DMS153 (cell line): Measurements from ENCODE around the gene UBE2V1.

Experiments used
- DNase-seq: peaks from one replicate; lab custom pipeline; 2025; lab: John Stamatoyannopoulos, UW

Gene UBE2V1

GRCh38 chr20:50062006-50062838 is 50.7 kb downstream of the UBE2V1 start:
- no peak for DNase-seq

DNA sequence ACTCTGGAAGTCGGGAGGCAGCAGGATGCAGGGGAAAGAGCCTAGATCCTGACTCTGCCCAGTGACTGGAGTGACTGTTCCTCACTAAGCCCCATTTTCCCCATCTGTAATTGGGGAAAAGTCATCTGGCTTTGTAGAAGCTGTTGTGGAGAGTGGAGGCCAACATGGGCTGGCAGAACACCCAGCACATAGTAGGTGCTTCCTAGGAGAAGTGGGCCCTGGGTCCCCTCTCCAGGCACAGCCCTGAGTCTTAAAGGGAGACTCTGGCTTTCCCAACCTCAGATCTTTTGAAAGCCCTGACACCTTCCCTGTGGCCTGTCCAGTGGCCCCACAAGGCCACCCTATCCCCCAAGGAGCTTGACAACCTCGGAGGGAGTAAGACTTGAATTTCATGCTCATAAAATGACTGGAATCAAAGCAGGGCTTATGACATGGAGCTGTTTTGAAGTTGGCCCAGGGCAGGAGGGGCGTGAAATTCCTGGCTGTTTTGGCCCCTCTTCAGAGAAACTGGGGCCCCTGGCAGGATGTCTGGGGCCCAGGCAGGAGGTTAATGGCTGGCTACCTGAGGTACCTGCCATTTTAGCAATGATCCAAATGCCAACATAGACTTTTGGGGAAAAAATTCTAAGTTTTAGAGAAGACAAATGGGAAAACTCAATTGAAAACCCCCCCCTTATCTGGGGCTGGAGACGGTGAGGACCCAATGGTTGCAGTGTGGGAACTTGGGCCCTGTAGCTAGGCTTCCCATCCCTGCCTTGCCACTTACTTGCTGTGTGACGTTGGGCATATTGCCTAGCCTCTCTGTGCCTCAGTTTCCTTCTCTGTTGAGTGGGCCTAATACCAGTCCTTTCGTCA is 51.6 kb downstream of the UBE2V1 start:
- DNase-seq: no peak

GRCh38 chr20:50058662-50059402 is 54.1 kb downstream of the UBE2V1 start:
- no peak for DNase-seq

- no peak for DNase-seq
Observed at GRCh38 chr20:50057714-50058053, 55.3 kb downstream of the UBE2V1 start.

DNA sequence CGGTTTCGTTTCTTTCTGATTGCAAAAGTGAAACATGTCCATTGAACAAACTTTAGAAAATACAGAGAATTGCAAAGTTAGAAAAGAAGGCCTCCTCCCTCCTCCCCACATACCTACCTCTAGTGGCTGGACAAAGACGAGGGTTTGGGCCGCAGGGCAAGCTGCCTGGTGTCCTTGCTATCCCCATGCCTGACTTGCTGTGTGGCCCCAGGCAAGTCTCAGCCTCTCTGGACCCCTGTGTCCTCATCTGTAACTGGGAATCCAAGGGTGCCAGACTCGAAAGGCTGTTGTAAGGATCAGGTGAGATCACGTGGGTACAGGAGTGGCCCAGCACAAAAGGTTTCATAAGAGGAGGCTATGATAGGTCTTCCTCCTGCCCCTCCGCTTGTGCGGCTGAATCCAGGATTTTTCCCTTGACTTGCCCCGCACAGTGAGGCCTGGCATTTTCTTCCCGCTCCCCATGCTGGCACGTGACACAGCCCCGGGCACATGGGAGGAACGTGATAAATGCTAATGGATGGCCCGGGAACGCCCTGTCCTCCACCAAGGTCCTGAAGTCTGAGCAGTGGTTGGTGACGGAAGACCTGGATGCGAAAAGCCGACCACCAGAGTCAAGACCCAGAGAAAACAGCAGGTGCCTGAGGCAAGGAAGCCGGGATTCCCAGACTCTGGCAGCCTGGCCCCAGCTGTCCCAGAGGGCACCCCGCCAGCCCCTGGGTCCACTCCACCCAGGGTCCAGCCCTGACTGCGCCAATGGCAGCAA is 55.8 kb downstream of the UBE2V1 start:
- no peak for DNase-seq

DNA sequence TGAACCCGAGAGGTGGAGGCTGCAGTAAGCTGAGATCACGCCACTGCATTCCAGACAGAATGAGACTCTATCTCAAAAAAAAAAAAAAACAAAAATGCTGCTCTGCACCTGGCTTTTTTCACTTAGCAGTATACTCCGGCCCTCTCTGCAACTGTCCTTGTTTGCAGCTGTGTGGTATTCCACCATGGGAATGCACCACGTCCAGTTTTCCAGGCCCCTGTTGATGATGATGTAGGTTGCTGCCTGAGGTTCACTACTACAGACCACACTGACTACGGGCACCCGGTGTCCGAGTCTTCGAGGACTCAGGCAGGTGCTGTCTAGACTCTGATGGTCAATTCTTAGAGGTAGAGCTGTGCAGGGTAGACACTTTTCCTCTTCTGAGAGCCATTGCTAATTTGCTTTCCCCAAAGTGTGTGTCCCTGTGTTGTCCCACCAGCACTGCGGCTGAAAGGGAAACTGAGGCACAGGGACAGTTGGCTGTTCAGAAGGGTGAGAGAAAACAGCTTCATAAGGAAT is 56.5 kb downstream of the UBE2V1 start:
- no peak for DNase-seq

DNA sequence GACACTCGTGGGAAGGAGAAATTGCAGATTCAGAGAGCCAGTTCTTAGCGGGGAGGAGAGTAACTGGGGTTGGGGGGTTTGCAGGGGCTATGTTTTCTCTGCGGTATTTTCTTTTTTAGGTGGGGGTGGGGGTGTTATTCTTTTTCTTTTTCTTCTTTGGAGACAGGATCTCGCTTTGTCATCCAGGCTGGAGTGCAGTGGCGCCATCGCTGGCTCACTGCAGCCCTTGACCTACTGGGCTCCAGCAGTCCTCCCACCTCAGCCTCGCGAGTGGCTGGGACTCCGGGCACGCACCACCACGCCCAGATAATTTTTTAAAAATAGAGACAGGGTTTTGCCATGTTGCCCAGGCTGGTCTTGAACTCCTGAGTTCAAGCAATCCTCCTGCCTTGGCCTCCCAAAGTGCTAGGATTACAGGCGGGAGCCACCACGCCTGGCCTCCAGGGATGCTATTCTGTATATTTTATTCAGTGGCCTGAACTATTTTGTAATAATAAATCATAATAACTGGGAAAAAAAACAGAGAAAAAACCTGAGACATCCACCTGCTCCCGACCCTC is 57.3 kb downstream of the UBE2V1 start:
- no peak for DNase-seq

DNA sequence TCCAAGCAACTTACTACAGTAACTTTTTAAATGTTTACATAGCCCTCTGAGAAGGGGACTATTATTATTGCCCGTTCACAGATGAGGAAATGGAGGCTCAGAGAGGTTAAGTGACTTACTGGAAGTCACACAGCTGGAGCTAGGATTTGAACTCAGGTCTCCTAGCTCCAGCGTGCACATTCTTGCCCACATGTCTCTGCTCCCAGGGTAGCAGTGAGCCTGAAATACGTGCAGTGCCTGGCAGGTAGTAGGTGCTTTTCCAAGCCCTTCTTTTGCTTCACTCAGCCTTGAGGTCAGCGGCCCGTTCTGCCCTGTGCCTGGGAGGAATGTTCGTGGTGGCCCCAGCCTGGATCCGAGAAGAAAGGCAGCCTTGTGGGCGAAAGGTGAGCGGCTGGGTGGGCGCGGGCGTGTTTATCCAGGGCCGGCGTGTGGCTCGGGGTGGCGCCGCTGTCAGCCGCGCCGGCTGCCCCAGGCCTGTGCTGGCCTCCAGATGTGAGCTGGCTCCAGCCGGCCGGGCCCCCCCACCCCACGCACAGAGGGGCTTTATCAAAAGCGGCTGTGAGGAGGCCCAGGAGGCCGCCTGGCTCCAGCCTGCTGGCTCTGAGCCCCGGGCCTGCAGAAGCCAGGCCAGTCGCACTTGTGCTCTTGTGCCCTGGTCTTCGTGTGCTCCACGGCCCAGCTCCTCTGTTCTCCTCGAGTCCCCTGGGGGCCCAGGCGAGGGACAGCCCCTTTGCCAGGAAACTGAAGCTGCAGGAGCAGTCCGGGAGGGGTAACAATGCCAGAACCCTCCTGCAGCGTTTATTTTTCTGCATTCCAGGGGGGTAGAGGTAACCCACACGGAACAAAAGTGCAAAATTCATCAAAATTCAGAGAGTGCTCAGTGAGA is 58.1 kb downstream of the UBE2V1 start:
- no peak for DNase-seq

GRCh38 chr20:50054231-50054547 is 58.8 kb downstream of the UBE2V1 start:
- no peak for DNase-seq

DNA sequence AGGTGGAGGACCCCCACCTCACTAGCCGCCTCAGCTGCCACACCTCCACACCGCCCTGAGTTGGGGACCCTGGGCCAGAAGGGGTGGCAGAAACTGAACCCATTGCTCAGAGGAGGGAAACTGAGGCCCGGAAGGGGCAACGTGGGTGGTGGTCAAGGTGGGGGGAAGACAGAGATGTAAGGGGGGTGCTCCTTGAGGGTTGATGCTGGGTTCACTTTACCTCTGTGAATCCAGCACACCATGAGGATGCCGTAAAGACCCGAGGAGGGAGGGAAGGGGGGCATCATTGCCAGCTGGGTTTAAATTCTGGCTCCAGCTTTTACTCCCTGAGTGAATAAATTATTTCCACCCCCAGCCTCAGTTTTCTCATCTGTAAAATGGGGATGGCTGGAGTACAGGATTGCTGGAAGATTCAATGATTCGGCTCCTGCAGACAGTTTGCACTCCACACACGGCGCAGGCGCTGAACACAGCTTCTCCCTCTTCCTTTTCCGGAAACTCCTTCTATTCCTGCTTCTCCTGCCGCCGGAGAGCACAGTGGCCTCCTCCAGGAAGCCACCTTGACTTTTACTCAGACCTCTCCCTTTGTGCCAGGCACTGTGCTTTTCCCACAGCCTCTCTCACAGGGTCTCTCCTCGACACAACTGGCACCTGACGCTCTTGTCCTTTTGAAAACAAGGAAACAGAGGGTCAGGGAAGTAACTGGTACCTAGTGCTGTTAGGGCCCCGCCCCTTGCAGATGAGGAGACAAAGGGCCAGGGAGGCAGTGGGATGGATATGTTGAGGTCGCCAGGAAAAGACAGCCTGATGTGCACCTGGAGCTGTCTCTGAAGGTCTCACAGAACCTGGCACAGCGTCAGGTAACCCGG is 59.4 kb downstream of the UBE2V1 start:
- DNase-seq: no peak

DNA sequence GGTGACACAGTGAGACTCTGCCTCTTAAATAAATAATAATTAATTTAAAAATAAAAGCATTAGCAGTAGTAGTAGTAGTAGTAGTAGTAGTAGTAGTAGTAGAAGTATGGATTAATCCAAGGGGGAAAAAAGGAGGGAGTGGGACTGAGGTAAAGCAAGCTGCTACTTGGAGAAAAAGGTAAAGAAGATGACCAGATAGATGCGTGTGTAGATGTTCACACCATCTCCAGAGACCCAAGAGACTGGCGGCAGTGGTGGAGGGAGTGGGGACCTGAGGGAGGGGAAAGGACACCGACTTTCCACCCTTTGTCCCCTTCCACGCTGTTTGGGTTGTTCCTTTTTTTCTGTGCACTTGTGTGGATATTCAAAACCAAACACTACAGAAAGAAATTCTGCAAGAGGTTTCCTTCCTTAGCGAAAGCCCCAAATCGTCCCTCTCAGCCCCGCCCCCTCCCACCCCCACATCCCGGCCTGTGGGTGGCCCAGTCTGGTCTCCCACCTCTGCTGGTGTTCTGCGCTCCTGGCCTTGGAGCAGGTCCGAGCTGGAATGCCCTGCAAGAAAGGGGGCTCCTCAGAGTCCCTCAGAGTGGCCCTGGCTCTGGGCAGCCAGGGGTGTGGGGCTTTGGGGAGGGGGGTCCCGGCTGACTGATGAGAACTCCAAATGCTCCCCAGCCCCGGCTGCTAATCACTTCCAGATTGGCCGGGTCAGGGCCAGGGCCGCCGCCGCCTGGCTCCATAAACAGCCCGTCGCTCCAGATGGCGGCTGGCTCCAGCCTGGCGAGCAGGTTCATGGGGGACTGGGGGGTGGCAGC is 60.2 kb downstream of the UBE2V1 start:
- no peak for DNase-seq

DNA sequence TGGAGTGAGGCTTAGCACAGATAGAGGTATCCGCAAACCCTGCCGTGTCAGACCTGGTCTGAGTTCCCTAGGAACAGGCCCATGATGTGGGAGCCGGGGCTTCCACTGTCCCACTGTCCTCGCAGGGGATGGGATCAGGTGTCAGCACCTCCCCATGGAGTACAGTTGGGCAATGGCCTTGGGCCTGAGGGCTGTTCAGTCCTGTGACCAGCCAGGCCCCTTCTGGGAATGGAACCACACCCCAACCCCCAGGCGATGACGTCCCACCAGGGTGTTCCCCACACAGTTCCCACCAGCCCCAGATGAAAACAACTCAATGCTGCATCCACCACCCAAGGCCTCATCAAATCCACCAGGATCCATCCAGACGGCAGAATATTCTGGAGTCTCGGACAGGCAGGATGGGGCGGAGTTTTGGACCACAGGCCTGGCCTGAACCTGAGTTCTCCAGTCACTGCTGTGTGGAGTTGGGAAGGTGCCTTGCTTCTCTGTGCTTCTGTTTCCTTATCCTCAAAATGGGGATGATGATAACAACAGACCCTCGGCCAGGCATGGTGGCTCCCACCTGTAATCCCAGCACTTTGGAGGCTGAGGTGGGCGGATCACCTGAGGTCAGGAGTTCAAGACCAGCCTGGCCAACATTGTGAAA is 62.2 kb downstream of the UBE2V1 start:
- no peak for DNase-seq

DNA sequence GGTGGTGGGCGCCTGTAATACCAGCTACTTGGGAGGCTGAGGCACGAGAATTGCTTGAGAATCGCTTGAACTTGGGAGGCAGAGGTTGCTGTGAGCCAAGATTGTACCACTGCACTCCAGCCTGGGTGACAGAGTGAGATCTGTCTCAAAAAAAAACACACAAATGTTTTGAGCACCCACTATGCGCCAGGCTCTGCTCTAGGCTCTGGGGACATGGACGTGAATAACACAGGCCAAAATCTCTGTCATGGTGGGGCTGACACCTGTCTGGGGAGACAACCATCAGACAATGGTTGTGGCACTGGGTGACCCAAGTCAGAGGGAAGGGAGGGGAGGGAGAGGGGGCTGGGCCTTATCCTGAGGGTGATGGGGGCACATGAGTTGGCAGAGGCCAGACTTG is 62.7 kb downstream of the UBE2V1 start:
- DNase-seq: no peak

- DNase-seq: no peak
Observed at GRCh38 chr20:50049442-50050026, 63.4 kb downstream of the UBE2V1 start.

GRCh38 chr20:50048420-50049166 is 64.4 kb downstream of the UBE2V1 start:
- DNase-seq: no peak

DNA sequence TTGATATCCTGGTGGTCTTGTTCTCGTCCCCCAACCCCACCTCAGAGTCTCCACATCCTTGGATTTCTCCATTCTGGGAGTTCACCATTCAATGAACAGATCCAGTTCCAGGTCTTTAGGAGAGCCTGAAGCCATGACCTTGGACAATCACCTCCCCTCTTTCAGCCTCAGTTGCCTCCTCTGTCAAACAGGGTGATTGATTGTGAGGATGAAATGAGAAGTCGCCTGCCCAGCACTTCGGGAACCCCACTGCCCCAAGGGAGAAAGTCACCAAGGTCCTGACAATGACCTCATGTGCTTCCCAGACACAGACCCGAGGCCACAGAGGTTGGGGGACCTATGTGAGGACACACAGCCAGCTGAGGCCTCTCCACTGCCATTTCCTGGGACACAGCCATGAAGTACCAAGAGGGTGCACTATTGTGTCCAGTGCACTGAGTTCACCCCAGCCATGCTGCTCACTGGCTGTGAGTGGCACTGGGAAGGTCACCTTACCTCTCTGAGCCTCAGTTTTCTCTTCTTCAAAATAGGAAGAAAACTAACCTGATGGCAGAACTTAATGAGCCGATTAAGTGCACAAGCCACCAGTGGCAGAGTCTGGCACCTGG is 68.5 kb downstream of the UBE2V1 start:
- no peak for DNase-seq
